ENCODE results near the gene UBQLNL. TPM values are rescaled to one million over a fixed set of nuclear protein-coding genes. Genes with fewer than 3 reads are reported as not detected.

The UBQLNL gene
- total RNA-seq, 4 donors from 2014 or later: 0.34 to 0.98 (median 0.71) TPM

GRCh38 chr11:5507933-5508305 lies 8.6 kb downstream of the UBQLNL start:
- no peak for TF ChIP-seq CTCF (IDR thresholded peaks at IDR 0.05; ENCODE audit: low read depth)

GRCh38 chr11:5507177-5507932 lies 9.1 kb downstream of the UBQLNL start:
- no peak for TF ChIP-seq CTCF (IDR thresholded peaks at IDR 0.05; ENCODE audit: low read depth)

- no peak for TF ChIP-seq CTCF (IDR thresholded peaks at IDR 0.05; ENCODE audit: low read depth)
Measured at GRCh38 chr11:5505363-5506048, 11.0 kb downstream of the UBQLNL start.

- no peak for TF ChIP-seq CTCF (IDR thresholded peaks at IDR 0.05; ENCODE audit: low read depth)
Measured at GRCh38 chr11:5504403-5504921, 12.0 kb downstream of the UBQLNL start.

GRCh38 chr11:5500393-5500801 lies 16.1 kb downstream of the UBQLNL start:
- no peak for TF ChIP-seq CTCF (IDR thresholded peaks at IDR 0.05; ENCODE audit: low read depth)

- no peak for TF ChIP-seq CTCF (IDR thresholded peaks at IDR 0.05; ENCODE audit: low read depth)
Measured at GRCh38 chr11:5499671-5500070, 16.8 kb downstream of the UBQLNL start.

GRCh38 chr11:5489576-5490357 lies 26.7 kb downstream of the UBQLNL start:
- no peak for TF ChIP-seq CTCF (IDR thresholded peaks at IDR 0.05; ENCODE audit: low read depth)
